Nephron progenitor cell (in vitro differentiated cells): ENCODE measurements around the gene GAA.

Experiments used
- DNase-seq: peaks from one replicate; pipeline ENCODE4 v3.0.0; 2021
- H3K27ac Mint-ChIP-seq: 2 replicates; pipeline ENCODE4 v1.8.0; 2021; ENCODE audit warnings: mild to moderate bottlenecking, moderate library complexity, mixed read lengths
- H3K27me3 Mint-ChIP-seq: 2 replicates; pipeline ENCODE4 v1.8.0; 2021; ENCODE audit warnings: mild to moderate bottlenecking, low read depth, mixed read lengths; ENCODE audit not compliant: poor library complexity
- H3K36me3 Mint-ChIP-seq: 2 replicates; pipeline ENCODE4 v1.8.0; 2021; ENCODE audit warnings: low read depth, mixed read lengths
- H3K4me1 Mint-ChIP-seq: 2 replicates; pipeline ENCODE4 v1.8.0; 2021; ENCODE audit warnings: mixed read lengths
- H3K4me3 Mint-ChIP-seq: 2 replicates; pipeline ENCODE4 v1.8.0; 2021; ENCODE audit warnings: mild to moderate bottlenecking, moderate library complexity, mixed read lengths
- H3K9me3 Mint-ChIP-seq: 2 replicates; pipeline ENCODE4 v1.8.0; 2021; ENCODE audit warnings: mild to moderate bottlenecking, moderate library complexity, mixed read lengths
- CTCF ChIP-seq: fragments of 200-600 bp; sonication (generic); IDR thresholded peaks from 2 replicates; pipeline ENCODE4 v1.5.0; 2021; ENCODE audit warnings: antibody characterized with exemption

The GAA gene

GRCh38 chr17:80132906-80133625 is 31.7 kb downstream of the GAA start:
- no peaks in the 10 kb centered on the region for H3K9me3 Mint-ChIP-seq
- peaks cover 6% of the 10 kb centered on the region for H3K27me3 Mint-ChIP-seq
- H3K36me3 Mint-ChIP-seq, result peaks cover 49% of the 10 kb centered on the region
- no peak for TF ChIP-seq CTCF
- no peak for DNase-seq
- H3K4me1 Mint-ChIP-seq, result peaks cover 2% of the 10 kb centered on the region
- H3K4me3 Mint-ChIP-seq, result no peak overlapping the region
- peak overlapping the region; percentile 85 for H3K27ac Mint-ChIP-seq

GRCh38 chr17:80133626-80133970 is 32.2 kb downstream of the GAA start:
- Mint-ChIP-seq H3K27me3 (peaks cover 5% of the 10 kb centered on the region), H3K9me3 (no peaks in the 10 kb centered on the region), H3K4me1 (peaks cover 5% of the 10 kb centered on the region), H3K36me3 (peaks cover 55% of the 10 kb centered on the region), H3K4me3 (no peak overlapping the region), H3K27ac (no peak overlapping the region)
- no peak for TF ChIP-seq CTCF
- DNase-seq, result no peak

GRCh38 chr17:80137131-80137530 is 35.8 kb downstream of the GAA start:
- Mint-ChIP-seq H3K4me3 (no peak overlapping the region), H3K27ac (no peak overlapping the region), H3K9me3 (no peaks in the 10 kb centered on the region), H3K36me3 (peaks cover 90% of the 10 kb centered on the region), H3K27me3 (peaks cover 2% of the 10 kb centered on the region), H3K4me1 (peaks cover 5% of the 10 kb centered on the region)
- no peak for DNase-seq
- no peak for TF ChIP-seq CTCF

GRCh38 chr17:80138856-80139426 is 37.6 kb downstream of the GAA start:
- Mint-ChIP-seq H3K27ac (no peak overlapping the region), H3K4me3 (no peak overlapping the region), H3K36me3 (peaks cover 88% of the 10 kb centered on the region)

GRCh38 chr17:80141463-80142165 is 40.2 kb downstream of the GAA start:
- Mint-ChIP-seq H3K9me3 (no peaks in the 10 kb centered on the region), H3K27ac (no peak overlapping the region), H3K27me3 (no peaks in the 10 kb centered on the region), H3K36me3 (peaks cover 66% of the 10 kb centered on the region), H3K4me1 (peaks cover 32% of the 10 kb centered on the region), H3K4me3 (no peak overlapping the region)
- DNase-seq, result no peak
- no peak for TF ChIP-seq CTCF

More at GRCh38 chr17:80138856-80139426, 37.6 kb downstream of the GAA start:
- no peaks in the 10 kb centered on the region for H3K9me3 Mint-ChIP-seq
- no peak for TF ChIP-seq CTCF
- DNase-seq, result no peak
- H3K27me3 Mint-ChIP-seq, result no peaks in the 10 kb centered on the region
- peaks cover 8% of the 10 kb centered on the region for H3K4me1 Mint-ChIP-seq
